GM06990 (cell line): ENCODE measurements around the gene CPA5.

Experiments used
- DNase-seq: peaks from one replicate; pipeline ENCODE4 v3.0.0-alpha.2; 2011; ENCODE audit not compliant: insufficient read length; ENCODE audit errors: extremely low read depth
- H3K27me3 ChIP-seq: replicated peaks from 2 replicates; pipeline ENCODE4 v1.6.0; 2011; ENCODE audit warnings: low read length; ENCODE audit not compliant: control insufficient read depth, insufficient read depth
- H3K36me3 ChIP-seq: 2 replicates; pipeline ENCODE4 v1.5.1; 2011; ENCODE audit warnings: low read length; ENCODE audit not compliant: control insufficient read depth, insufficient read depth
- H3K4me3 ChIP-seq: replicated peaks from 2 replicates; pipeline ENCODE4 v1.5.1; 2011; ENCODE audit warnings: low read depth, mild to moderate bottlenecking, control low read depth, low read length
- TF ChIP-seq, protein P1 (sequence below): IDR thresholded peaks from 2 replicates; pipeline ENCODE4 v1.5.1; 2011; ENCODE audit warnings: low read length, control low read depth, mild to moderate bottlenecking, inconsistent platforms; ENCODE audit not compliant: insufficient read depth, poor library complexity, severe bottlenecking

Gene CPA5

DNA sequence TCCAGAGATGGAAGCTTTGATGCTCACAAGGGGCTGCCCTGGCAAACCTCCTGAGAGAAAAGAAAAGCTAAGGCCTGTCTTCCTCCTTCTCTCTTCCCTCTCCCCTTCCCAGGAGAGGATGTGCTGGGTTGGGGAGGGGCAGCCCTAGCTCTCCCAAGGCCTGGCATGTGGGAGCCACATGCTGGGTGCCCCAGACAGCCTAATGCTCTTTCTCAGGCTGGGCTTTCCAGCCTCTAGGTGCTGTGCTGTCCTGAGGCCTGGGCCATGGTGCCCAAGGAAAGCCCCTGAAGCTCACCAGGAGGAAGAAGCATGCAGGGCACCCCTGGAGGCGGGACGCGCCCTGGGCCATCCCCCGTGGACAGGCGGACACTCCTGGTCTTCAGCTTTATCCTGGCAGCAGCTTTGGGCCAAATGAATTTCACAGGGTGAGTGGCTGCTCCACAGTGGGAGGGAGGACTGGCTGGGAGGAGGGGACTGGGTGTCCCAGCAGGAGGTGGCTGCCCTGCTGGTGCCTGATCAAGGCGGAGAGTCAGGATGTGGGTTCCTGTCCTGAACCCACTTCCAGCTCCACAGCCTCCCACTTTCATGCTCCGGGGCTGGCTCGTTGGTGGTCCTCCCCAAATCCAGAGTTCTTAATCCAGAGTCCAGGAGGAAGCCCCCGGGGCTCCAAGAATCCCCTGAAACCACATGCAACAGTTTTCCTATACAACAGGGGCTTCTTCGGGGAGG, 1.7 kb downstream of the CPA5 start:
- TF ChIP-seq, protein P1, sequence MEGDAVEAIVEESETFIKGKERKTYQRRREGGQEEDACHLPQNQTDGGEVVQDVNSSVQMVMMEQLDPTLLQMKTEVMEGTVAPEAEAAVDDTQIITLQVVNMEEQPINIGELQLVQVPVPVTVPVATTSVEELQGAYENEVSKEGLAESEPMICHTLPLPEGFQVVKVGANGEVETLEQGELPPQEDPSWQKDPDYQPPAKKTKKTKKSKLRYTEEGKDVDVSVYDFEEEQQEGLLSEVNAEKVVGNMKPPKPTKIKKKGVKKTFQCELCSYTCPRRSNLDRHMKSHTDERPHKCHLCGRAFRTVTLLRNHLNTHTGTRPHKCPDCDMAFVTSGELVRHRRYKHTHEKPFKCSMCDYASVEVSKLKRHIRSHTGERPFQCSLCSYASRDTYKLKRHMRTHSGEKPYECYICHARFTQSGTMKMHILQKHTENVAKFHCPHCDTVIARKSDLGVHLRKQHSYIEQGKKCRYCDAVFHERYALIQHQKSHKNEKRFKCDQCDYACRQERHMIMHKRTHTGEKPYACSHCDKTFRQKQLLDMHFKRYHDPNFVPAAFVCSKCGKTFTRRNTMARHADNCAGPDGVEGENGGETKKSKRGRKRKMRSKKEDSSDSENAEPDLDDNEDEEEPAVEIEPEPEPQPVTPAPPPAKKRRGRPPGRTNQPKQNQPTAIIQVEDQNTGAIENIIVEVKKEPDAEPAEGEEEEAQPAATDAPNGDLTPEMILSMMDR: no peak
- Histone ChIP-seq H3K27me3 (no peaks in the 10 kb centered on the region), H3K4me3 (no peak overlapping the region), H3K36me3 (no peaks in the 10 kb centered on the region)
- DNase-seq: no peak

DNA sequence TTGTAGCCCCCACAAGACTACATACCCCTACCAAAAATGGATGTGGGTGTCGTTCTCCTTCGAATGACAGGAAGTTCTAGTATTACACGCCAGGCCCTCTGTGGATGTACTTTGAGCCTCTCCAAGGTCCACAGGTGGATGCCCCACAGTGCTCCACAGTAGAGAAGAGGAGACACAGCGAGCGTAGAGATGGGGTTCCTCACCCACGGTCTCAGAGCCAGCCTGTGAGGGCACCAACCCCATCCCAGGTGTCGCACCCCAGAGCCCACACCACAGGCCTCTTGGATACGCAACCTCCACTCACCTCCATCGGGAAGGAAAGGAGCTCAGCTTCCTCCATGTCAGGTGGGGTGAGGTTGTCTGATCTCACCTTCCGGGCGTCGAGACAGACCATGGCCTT, 2.3 kb downstream of the CPA5 start:
- H3K4me3 ChIP-seq: no peak overlapping the region
- TF ChIP-seq, protein P1: no peak
- H3K36me3 ChIP-seq: no peaks in the 10 kb centered on the region
- DNase-seq: no peak
- no peaks in the 10 kb centered on the region for H3K27me3 ChIP-seq

DNA sequence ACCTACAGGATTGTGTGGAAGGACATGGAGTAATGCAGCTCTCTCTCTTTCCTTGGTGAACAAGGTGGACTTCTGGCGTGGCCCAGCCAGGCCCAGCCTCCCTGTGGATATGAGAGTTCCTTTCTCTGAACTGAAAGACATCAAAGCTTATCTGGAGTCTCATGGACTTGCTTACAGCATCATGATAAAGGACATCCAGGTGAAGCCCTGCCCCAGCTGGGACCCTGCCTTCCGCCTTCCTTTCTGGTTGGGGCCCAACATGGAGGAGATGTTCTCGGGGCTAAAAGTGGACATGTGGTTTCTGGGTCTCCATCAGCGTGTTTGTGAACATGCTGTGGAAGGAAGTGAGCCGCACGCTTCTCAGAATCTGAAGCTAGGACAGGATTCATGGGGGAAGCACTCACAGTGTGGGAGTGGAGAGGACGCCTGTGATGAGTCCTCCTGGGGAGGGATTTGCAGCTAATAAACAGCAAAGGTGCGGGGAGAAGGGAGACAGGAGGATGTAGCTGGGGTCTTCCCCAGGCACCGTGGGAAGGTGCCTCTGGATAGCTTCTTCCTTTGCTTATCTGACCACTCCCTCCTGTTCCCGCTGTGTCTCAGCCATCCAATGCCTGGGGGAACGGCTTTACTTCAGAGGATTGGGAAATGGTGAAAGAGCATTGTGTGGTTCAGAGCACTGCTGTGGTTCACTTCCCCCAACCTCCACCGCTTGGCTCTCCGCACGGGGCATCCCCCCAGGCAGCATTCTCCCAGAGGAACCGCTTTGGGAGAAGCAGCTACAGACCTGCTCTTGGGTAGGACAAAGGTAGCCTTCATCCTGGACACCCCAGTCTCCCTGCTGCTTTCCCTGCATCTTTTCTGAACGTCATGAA, 5.5 kb downstream of the CPA5 start:
- H3K36me3 ChIP-seq: no peaks in the 10 kb centered on the region
- peak overlapping the region; percentile 8; the same call in 1 of the 2 replicates for H3K4me3 ChIP-seq
- H3K27me3 ChIP-seq: no peaks in the 10 kb centered on the region
- TF ChIP-seq, protein P1: no peak
- peak; percentile 47 for DNase-seq

DNA sequence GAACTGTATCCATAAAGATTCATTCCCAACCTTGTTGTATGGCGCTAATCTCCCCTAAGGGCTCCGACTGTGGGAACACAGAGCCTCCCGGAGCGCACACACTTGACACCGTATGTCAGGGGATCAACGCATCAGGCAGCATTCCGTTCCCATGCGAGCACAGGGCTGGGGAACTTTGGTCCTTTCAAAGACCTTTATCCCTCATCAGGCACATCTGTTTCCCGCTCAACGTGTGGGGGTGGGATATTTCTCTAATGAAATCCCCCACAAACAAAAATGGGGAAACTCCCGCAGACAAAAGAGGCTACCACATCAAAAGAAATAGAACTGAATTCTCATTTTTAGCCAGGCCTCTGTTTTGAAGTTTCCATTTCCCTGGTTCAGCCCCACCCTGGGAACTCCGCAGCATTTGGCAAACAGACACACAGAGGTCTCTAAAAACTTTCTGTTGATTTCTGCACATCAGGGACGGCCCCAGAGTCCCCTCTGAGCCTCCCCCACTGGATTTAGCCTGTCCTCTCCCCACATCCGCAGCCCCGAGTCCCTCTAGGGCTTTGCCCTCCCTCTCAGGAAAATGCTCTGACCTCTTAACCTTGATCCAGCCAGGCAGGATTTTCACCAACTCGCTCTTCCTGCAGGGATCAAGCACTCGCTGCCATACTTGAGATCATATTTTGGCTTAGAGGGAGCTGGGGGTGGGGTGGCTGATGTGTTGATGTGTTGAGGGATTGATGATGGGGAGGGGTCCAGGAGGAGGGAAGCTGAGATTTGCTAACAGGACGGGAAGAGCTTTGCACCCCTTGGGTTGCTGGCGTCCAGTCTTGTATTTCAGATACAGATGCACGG, 6.6 kb downstream of the CPA5 start:
- TF ChIP-seq, protein P1: no peak
- Histone ChIP-seq H3K27me3 (no peaks in the 10 kb centered on the region), H3K36me3 (no peaks in the 10 kb centered on the region), H3K4me3 (no peak overlapping the region)
- peak; percentile 58 for DNase-seq

DNA sequence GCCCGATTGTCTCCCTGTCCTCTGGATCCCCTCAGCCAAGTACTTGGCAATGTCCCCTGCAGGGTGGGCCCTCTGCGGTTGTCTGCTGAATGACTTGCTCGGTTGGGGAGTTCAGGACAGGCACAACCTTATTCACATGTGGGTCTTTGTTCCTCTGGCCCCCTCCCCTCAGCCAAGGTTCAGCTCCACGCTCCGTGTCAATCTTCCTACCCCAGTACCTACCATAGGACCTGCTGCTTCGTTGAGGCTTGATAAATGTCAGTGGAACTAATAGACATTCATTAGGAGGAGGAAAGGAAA, 7.1 kb downstream of the CPA5 start:
- Histone ChIP-seq H3K36me3 (no peaks in the 10 kb centered on the region), H3K27me3 (no peaks in the 10 kb centered on the region), H3K4me3 (no peak overlapping the region)
- TF ChIP-seq, protein P1: no peak
- DNase-seq: no peak
